ENCODE data around the gene SRRM4.

SRRM4 gene

GRCh38 chr12:118980407-118981014 is 830 bp upstream of the SRRM4 start:
- TF ChIP-seq, protein P1, sequence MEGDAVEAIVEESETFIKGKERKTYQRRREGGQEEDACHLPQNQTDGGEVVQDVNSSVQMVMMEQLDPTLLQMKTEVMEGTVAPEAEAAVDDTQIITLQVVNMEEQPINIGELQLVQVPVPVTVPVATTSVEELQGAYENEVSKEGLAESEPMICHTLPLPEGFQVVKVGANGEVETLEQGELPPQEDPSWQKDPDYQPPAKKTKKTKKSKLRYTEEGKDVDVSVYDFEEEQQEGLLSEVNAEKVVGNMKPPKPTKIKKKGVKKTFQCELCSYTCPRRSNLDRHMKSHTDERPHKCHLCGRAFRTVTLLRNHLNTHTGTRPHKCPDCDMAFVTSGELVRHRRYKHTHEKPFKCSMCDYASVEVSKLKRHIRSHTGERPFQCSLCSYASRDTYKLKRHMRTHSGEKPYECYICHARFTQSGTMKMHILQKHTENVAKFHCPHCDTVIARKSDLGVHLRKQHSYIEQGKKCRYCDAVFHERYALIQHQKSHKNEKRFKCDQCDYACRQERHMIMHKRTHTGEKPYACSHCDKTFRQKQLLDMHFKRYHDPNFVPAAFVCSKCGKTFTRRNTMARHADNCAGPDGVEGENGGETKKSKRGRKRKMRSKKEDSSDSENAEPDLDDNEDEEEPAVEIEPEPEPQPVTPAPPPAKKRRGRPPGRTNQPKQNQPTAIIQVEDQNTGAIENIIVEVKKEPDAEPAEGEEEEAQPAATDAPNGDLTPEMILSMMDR (IDR thresholded peaks at IDR 0.05), result no peak
- H3K9me3 ChIP-seq, result no peaks in the 10 kb centered on the region
- H3K4me1 ChIP-seq, result peaks cover 0 to 17% (median 9%) of the 10 kb centered on the region in 4 donors
- DNase-seq, result no peak
- no peaks in the 10 kb centered on the region for H3K36me3 ChIP-seq
- no peak overlapping the region for H3K4me3 ChIP-seq
- H3K27me3 ChIP-seq, result peaks cover 0 to 39% of the 10 kb centered on the region in 2 donors
- intact Hi-C loops (cut with DNase I; ENCODE audit: low total_unique reads), result loop anchor here (10.0 kb wide), 1 partner anchor 434 kb away; no protein-coding TSS in a partner anchor
- H3K27ac ChIP-seq, result no peak overlapping the region

DNA sequence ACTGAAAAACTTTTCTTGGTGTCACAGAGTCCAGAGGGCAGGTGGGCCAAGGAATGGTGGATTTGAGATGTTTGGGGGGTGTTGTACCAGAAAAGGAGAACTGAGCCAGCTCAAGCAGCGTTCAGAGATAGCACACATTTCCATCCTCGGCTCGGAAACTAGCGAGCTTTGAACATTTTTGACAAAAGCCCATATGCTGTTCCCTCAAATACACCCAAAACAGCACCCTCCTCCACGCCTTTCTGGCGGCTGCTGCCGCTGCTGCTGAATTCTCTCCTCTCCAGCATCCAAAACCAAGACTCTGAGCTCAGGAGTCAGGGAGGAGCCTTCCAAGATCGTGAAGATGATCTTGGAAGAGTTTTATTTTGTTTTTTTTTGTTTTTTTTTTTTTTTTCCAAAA is 961 bp downstream of the SRRM4 start:
- peaks cover 0 to 43% of the 10 kb centered on the region in 2 donors for H3K27me3 ChIP-seq
- DNase-seq, result no peak
- H3K27ac ChIP-seq, result no peak overlapping the region
- no peak overlapping the region for H3K4me3 ChIP-seq
- no peaks in the 10 kb centered on the region for H3K36me3 ChIP-seq
- intact Hi-C loops (cut with DNase I; ENCODE audit: low total_unique reads), result loop anchor here (10.0 kb wide), 1 partner anchor 432 kb away; no protein-coding TSS in a partner anchor
- peaks cover 0 to 17% (median 9%) of the 10 kb centered on the region in 4 donors for H3K4me1 ChIP-seq
- TF ChIP-seq, protein P1 (IDR thresholded peaks at IDR 0.05), result no peak
- H3K9me3 ChIP-seq, result no peaks in the 10 kb centered on the region

GRCh38 chr12:118982984-118983761 is 1.8 kb downstream of the SRRM4 start:
- intact Hi-C loops (cut with DNase I; ENCODE audit: low total_unique reads), result loop anchor here (10.0 kb wide), 1 partner anchor 432 kb away; no protein-coding TSS in a partner anchor
- TF ChIP-seq, protein P1 (IDR thresholded peaks at IDR 0.05), result no peak
- no peaks in the 10 kb centered on the region for H3K36me3 ChIP-seq
- H3K4me1 ChIP-seq, result peaks cover 0 to 17% (median 9%) of the 10 kb centered on the region in 4 donors
- no peak overlapping the region for H3K27ac ChIP-seq
- no peaks in the 10 kb centered on the region for H3K9me3 ChIP-seq
- peaks cover 0 to 43% of the 10 kb centered on the region in 2 donors for H3K27me3 ChIP-seq
- DNase-seq, result no peak
- no peak overlapping the region for H3K4me3 ChIP-seq

- Histone ChIP-seq H3K4me1 (peaks cover 0 to 17% (median 9%) of the 10 kb centered on the region in 4 donors), H3K36me3 (no peaks in the 10 kb centered on the region), H3K27me3 (peaks cover 0 to 43% of the 10 kb centered on the region in 2 donors), H3K9me3 (no peaks in the 10 kb centered on the region), H3K27ac (no peak overlapping the region), H3K4me3 (no peak overlapping the region)
- no peak for DNase-seq
- TF ChIP-seq, protein P1 (IDR thresholded peaks at IDR 0.05), result no peak
- intact Hi-C loops (cut with DNase I; ENCODE audit: low total_unique reads), result loop anchor here (10.0 kb wide), 1 partner anchor 430 kb away; no protein-coding TSS in a partner anchor
Measured at GRCh38 chr12:118984161-118984943, 3.0 kb downstream of the SRRM4 start.

DNA sequence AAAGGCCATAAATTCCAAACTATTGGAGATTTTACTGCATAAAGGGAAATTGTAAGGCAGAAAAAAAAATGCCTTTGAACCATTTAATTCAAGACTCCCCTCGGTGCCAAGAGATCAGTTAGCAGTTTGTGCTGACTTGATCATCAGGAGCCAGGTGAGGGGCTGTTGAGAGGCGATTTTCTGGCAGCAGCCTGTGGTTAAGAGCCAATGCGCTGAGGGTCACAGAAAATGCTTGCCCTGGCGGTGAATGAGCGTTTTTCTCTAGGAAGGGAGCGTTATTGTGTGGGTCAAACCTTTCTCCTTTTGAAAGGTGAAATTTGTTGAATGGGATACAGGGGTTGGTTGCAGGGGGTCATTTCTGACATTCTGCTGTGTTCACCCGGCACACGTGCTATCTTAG is 4.7 kb downstream of the SRRM4 start:
- H3K4me1 ChIP-seq, result peaks cover 0 to 6% (median 4%) of the 10 kb centered on the region in 4 donors
- no peak overlapping the region for H3K27ac ChIP-seq
- no peak overlapping the region for H3K4me3 ChIP-seq
- H3K9me3 ChIP-seq, result no peaks in the 10 kb centered on the region
- no peak for DNase-seq
- TF ChIP-seq, protein P1 (IDR thresholded peaks at IDR 0.05), result no peak
- intact Hi-C loops (cut with DNase I; ENCODE audit: low total_unique reads), result loop anchor here (10.0 kb wide), 1 partner anchor 429 kb away; no protein-coding TSS in a partner anchor
- H3K27me3 ChIP-seq, result peaks cover 0 to 28% of the 10 kb centered on the region in 2 donors
- H3K36me3 ChIP-seq, result no peaks in the 10 kb centered on the region

Data from tibial artery (tissue), 4 donors.